Measurements from ENCODE around the gene SDSL.

DNA sequence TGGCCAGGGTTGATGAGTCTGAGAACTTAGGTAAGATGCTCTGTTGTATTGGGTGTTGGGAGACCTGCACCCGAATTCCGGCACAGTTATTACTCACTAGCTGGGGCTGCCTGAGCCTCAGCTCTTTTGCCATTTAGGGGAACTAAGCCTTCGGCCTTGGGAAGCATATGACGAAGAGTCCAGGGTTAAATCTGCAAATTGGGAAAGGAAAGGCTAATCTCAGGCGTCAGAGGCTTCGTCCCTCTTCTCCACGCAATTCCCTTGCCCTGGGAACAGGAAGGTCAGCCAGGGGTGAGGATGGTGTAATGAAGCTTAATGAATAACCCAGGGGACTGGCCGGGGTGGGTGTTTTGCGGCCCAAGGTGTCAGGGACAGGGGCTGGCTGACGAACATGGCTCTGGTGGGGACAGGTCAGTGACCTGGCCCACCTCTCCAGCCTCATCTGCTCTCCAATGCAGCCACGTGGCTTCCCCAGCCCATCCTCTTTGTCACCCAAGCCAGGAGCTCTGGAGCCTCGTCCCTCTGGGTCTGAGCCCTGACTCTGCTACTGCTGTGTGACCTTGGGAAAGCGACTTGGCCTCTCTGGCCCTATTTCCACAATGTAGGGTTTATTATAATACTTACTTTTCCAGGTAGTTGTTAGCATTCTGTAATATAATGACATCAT, 3.8 kb upstream of the SDSL start:
- TF ChIP-seq POLR2AphosphoS5 (IDR thresholded peaks at IDR 0.05; ENCODE audit: low read length) (no peak), YY1 (IDR thresholded peaks at IDR 0.05; ENCODE audit: low read depth, low read length) (no peak), EZH2 (IDR thresholded peaks at IDR 0.05; ENCODE audit: borderline replicate concordance, control insufficient read depth, low read depth, low read length) (no peak), RAD21 (IDR thresholded peaks at IDR 0.05; ENCODE audit: insufficient read depth, low read depth, low read length) (no peak), EP300 (IDR thresholded peaks at IDR 0.05; ENCODE audit: borderline replicate concordance in 1 of 2, control insufficient read depth in 1 of 2, low read depth in 2 of 2, low read length in 2 of 2) (no peak), RFX5 (IDR thresholded peaks at IDR 0.05; ENCODE audit: low read depth, low read length) (no peak)
